ENCODE data around the gene NIFK. TPM values are rescaled to one million over a fixed set of nuclear protein-coding genes. Genes with fewer than 3 reads are reported as not detected.

The NIFK gene
- total and polyA plus RNA-seq, 2 donors from 2014 or later, result 33.4 to 40.4 TPM

DNA sequence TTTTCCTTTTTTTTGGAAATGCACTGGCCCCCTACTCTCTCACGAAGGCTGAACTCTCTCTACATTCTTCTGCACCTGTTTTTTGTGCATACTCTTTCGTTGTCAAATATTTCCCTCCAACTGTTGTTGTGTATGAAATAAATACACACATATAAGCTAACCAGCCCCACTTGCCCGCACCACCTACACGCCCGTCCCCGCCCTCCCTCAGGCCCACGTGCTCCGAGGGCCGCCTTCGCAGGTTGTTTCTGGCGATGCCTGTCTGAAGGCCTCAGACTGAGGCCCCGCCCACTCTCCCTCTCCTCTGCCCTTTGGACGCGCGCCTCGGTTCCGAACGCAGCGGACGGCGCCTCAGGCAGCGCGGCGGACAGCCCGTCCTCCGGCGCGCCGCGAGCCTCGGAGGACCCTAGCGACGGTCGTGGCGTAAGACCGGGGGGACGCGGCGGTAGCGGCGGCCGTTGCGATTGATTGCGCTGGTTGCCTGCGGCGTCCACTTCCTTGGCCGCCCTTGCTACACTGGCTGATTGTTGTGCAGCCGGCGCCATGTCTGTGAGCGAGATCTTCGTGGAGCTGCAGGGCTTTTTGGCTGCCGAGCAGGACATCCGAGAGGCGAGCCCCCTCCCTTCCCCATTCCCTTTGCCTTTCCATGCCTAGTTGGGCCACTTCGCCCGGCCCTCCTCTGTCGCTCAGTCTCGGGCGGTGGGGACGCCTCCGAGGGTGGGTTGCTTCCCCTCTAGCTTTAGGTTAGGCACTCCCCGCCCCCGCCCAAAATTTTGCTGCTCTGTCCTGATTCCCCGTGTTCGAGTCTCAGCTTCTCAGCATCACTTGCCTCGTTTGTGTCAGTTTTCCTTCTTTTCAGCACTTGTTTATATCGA is 18.8 kb upstream of the NIFK start, which contains the start of gene TSN:
TSN (plus strand) TSS at position 415 of the 875 bp plus-strand sequence; CDS start at position 544, 129 bp downstream.
- Histone ChIP-seq H3K4me3 (ENCODE audit: low read length in 3 of 3) (peak within 1 kb of the TSS; percentile 97 to 100 (median 98)), H3K27me3 (ENCODE audit: control insufficient read depth, insufficient read depth, low read length) (no peaks in the 10 kb centered on the region), H3K9ac (ENCODE audit: low read length in 3 of 3) (peak within 1 kb of the TSS; percentile 91 to 94 (median 93)), H3K36me3 (ENCODE audit: control insufficient read depth in 2 of 3, insufficient read depth in 3 of 3, low read length in 3 of 3) (peaks cover 0 to 6% (median 0%) of the 10 kb centered on the region in 3 donors), H3K9me3 (ENCODE audit: control insufficient read depth in 2 of 3, insufficient read depth in 1 of 3, low read length in 3 of 3) (no peaks in the 10 kb centered on the region), H3K27ac (ENCODE audit: low read depth in 2 of 2, low read length in 2 of 2) (no peak within 1 kb of the TSS), H3K4me1 (ENCODE audit: control insufficient read depth in 2 of 3, insufficient read depth in 2 of 3, low read depth in 1 of 3, low read length in 3 of 3) (peaks cover 0 to 10% (median 9%) of the 10 kb centered on the region in 3 donors)
- DNase-seq (peak; percentile 97 to 99 (median 98)), FAIRE-seq (no peak)
- intact Hi-C loops (cut with DNase I), result no loop called here
- TF ChIP-seq, protein P1, sequence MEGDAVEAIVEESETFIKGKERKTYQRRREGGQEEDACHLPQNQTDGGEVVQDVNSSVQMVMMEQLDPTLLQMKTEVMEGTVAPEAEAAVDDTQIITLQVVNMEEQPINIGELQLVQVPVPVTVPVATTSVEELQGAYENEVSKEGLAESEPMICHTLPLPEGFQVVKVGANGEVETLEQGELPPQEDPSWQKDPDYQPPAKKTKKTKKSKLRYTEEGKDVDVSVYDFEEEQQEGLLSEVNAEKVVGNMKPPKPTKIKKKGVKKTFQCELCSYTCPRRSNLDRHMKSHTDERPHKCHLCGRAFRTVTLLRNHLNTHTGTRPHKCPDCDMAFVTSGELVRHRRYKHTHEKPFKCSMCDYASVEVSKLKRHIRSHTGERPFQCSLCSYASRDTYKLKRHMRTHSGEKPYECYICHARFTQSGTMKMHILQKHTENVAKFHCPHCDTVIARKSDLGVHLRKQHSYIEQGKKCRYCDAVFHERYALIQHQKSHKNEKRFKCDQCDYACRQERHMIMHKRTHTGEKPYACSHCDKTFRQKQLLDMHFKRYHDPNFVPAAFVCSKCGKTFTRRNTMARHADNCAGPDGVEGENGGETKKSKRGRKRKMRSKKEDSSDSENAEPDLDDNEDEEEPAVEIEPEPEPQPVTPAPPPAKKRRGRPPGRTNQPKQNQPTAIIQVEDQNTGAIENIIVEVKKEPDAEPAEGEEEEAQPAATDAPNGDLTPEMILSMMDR (IDR thresholded peaks at IDR 0.05; ENCODE audit: borderline replicate concordance, extremely low read depth, insufficient read depth), result no peak

GRCh38 chr2:121754851-121755236 is 18.2 kb upstream of the NIFK start:
- Histone ChIP-seq H3K9me3 (ENCODE audit: control insufficient read depth in 2 of 3, insufficient read depth in 1 of 3, low read length in 3 of 3) (no peaks in the 10 kb centered on the region), H3K4me1 (ENCODE audit: control insufficient read depth in 2 of 3, insufficient read depth in 2 of 3, low read depth in 1 of 3, low read length in 3 of 3) (peaks cover 0 to 10% (median 9%) of the 10 kb centered on the region in 3 donors), H3K27ac (ENCODE audit: low read depth in 2 of 2, low read length in 2 of 2) (no peak overlapping the region), H3K27me3 (ENCODE audit: control insufficient read depth, insufficient read depth, low read length) (no peaks in the 10 kb centered on the region), H3K4me3 (ENCODE audit: low read length in 3 of 3) (peak overlapping the region; percentile 97 to 100 (median 98)), H3K36me3 (ENCODE audit: control insufficient read depth in 2 of 3, insufficient read depth in 3 of 3, low read length in 3 of 3) (no peaks in the 10 kb centered on the region), H3K9ac (ENCODE audit: low read length in 3 of 3) (peak overlapping the region; percentile 61 to 91 (median 63))
- no peak for FAIRE-seq
- TF ChIP-seq, protein P1 (IDR thresholded peaks at IDR 0.05; ENCODE audit: borderline replicate concordance, extremely low read depth, insufficient read depth), result no peak
- intact Hi-C loops (cut with DNase I), result no loop called here
- DNase-seq, result no peak

GRCh38 chr2:121748202-121748601 is 11.5 kb upstream of the NIFK start:
- FAIRE-seq (no peak), DNase-seq (peak in 2 of 5 donors; percentile 19 to 26)
- no peak overlapping the region for H3K9ac ChIP-seq (ENCODE audit: low read length in 3 of 3)
- H3K27me3 ChIP-seq (ENCODE audit: control insufficient read depth, insufficient read depth, low read length), result no peaks in the 10 kb centered on the region
- no peaks in the 10 kb centered on the region for H3K36me3 ChIP-seq (ENCODE audit: control insufficient read depth in 2 of 3, insufficient read depth in 3 of 3, low read length in 3 of 3)
- TF ChIP-seq, protein P1 (IDR thresholded peaks at IDR 0.05; ENCODE audit: borderline replicate concordance, extremely low read depth, insufficient read depth), result no peak
- H3K27ac ChIP-seq (ENCODE audit: low read depth in 2 of 2, low read length in 2 of 2), result no peak overlapping the region
- H3K4me1 ChIP-seq (ENCODE audit: control insufficient read depth in 2 of 3, insufficient read depth in 2 of 3, low read depth in 1 of 3, low read length in 3 of 3), result no peaks in the 10 kb centered on the region
- intact Hi-C loops (cut with DNase I), result no loop called here
- no peak overlapping the region for H3K4me3 ChIP-seq (ENCODE audit: low read length in 3 of 3)
- H3K9me3 ChIP-seq (ENCODE audit: control insufficient read depth in 2 of 3, insufficient read depth in 1 of 3, low read length in 3 of 3), result no peaks in the 10 kb centered on the region

All from kidney (tissue), 14 donors.